K562 (cell line): ENCODE results near the gene CXCL6.

Source experiments
- BHLHE40 ChIP-seq: IDR thresholded peaks from 2 replicates; pipeline ENCODE4 v1.6.1; 2011; ENCODE audit warnings: low read length, improper control_type of control experiment
- EZH2 ChIP-seq: IDR thresholded peaks from 2 replicates; pipeline ENCODE4 v1.6.1; 2012; ENCODE audit warnings: low read depth, mild to moderate bottlenecking, inconsistent platforms, low read length, borderline replicate concordance
- GATAD2A ChIP-seq: fragments of 450-650 bp; IDR thresholded peaks from 2 replicates; pipeline ENCODE4 v1.6.1; 2017
- POLR2A ChIP-seq: fragments of 450-650 bp; conservative IDR thresholded peaks from 2 replicates; pipeline ENCODE4 v1.6.1; 2016
- TF ChIP-seq, protein P1 (sequence below): sonication (generic); formaldehyde crosslinking; IDR thresholded peaks from 2 replicates; pipeline ENCODE4 v1.8.0; 2022; ENCODE audit warnings: missing genetic modification reagents, mild to moderate bottlenecking, borderline replicate concordance

- TF ChIP-seq, protein P1, sequence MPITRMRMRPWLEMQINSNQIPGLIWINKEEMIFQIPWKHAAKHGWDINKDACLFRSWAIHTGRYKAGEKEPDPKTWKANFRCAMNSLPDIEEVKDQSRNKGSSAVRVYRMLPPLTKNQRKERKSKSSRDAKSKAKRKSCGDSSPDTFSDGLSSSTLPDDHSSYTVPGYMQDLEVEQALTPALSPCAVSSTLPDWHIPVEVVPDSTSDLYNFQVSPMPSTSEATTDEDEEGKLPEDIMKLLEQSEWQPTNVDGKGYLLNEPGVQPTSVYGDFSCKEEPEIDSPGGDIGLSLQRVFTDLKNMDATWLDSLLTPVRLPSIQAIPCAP (CRISPR knock-in tag): no peak
- TF ChIP-seq BHLHE40: peak; percentile 19; the same call in 1 of the 2 replicates
- TF ChIP-seq GATAD2A: no peak
- TF ChIP-seq POLR2A: no peak
- no peak for TF ChIP-seq EZH2
These were observed 3.7 kb upstream of the CXCL6 start for GRCh38 chr4:73832651-73833237.
